Fibroblast of skin of scalp (primary cell): ENCODE results near the gene PLXNA2.
A peak's percentile ranks its signal among the peaks of the same experiment; 100 is the strongest.

Source experiments
- DNase-seq: peaks from one replicate; pipeline ENCODE4 v3.0.0-alpha.2; 2013

PLXNA2 gene

GRCh38 chr1:208159555-208160258 lies 84.5 kb downstream of the PLXNA2 start:
- peak; percentile 85 for DNase-seq

GRCh38 chr1:208158640-208159554 lies 85.3 kb downstream of the PLXNA2 start:
- DNase-seq: peak; percentile 42

GRCh38 chr1:208157769-208158168 lies 86.4 kb downstream of the PLXNA2 start:
- DNase-seq: no peak

- DNase-seq: no peak
These were observed 87.4 kb downstream of the PLXNA2 start for GRCh38 chr1:208156741-208157140.

GRCh38 chr1:208156310-208156709 lies 87.9 kb downstream of the PLXNA2 start:
- DNase-seq: no peak

- no peak for DNase-seq
These were observed 89.2 kb downstream of the PLXNA2 start for GRCh38 chr1:208154679-208155642.

GRCh38 chr1:208154040-208154439 lies 90.1 kb downstream of the PLXNA2 start:
- no peak for DNase-seq

- no peak for DNase-seq
These were observed 90.8 kb downstream of the PLXNA2 start for GRCh38 chr1:208153386-208153785.

GRCh38 chr1:208151728-208152598 lies 92.2 kb downstream of the PLXNA2 start:
- DNase-seq: no peak

GRCh38 chr1:208150833-208151458 lies 93.2 kb downstream of the PLXNA2 start:
- DNase-seq: no peak

GRCh38 chr1:208149776-208150514 lies 94.2 kb downstream of the PLXNA2 start:
- peak; percentile 66 for DNase-seq

GRCh38 chr1:208149213-208149612 lies 95.0 kb downstream of the PLXNA2 start:
- no peak for DNase-seq

- no peak for DNase-seq
These were observed 95.8 kb downstream of the PLXNA2 start for GRCh38 chr1:208148380-208148779.

GRCh38 chr1:208146650-208147049 lies 97.5 kb downstream of the PLXNA2 start:
- no peak for DNase-seq

- DNase-seq: no peak
These were observed 99.0 kb downstream of the PLXNA2 start for GRCh38 chr1:208145167-208145566.

- DNase-seq: no peak
These were observed 101.4 kb downstream of the PLXNA2 start for GRCh38 chr1:208142590-208143382.

- no peak for DNase-seq
These were observed 102.5 kb downstream of the PLXNA2 start for GRCh38 chr1:208141610-208142192.

- DNase-seq: no peak
These were observed 104.6 kb downstream of the PLXNA2 start for GRCh38 chr1:208139434-208140045.

- DNase-seq: peak; percentile 53
These were observed 107.0 kb downstream of the PLXNA2 start for GRCh38 chr1:208137193-208137592.
